HepG2 (cell line): ENCODE measurements around the gene ZFPL1. TPM values are rescaled to one million over a fixed set of nuclear protein-coding genes. Genes with fewer than 3 reads are reported as not detected.
A peak's percentile ranks its signal among the peaks of the same experiment; 100 is the strongest.

Source experiments
- AKNA ChIP-seq: sonication (generic); formaldehyde crosslinking; IDR thresholded peaks from 2 replicates; pipeline ENCODE4 v1.4.0; 2020; ENCODE audit warnings: missing genetic modification reagents, borderline replicate concordance
- ARHGAP35 ChIP-seq: sonication (generic); formaldehyde crosslinking; IDR thresholded peaks from 2 replicates; pipeline ENCODE4 v1.9.0; 2022; ENCODE audit warnings: mild to moderate bottlenecking, inconsistent platforms, moderate library complexity, missing genetic modification reagents, borderline replicate concordance
- BHLHE40 ChIP-seq: IDR thresholded peaks from 2 replicates; pipeline ENCODE4 v1.6.1; 2011; ENCODE audit warnings: low read length, improper control_type of control experiment
- FOSL1 ChIP-seq: sonication (generic); formaldehyde crosslinking; IDR thresholded peaks from 2 replicates; pipeline ENCODE4 v1.9.0; 2021; ENCODE audit warnings: missing genetic modification reagents, borderline replicate concordance
- HOXA7 ChIP-seq: sonication (generic); formaldehyde crosslinking; IDR thresholded peaks from 2 replicates; pipeline ENCODE4 v1.8.1; 2022; ENCODE audit warnings: mild to moderate bottlenecking, missing genetic modification reagents, moderate library complexity
- JDP2 ChIP-seq: sonication (generic); formaldehyde crosslinking; IDR thresholded peaks from 2 replicates; pipeline ENCODE4 v1.8.1; 2022; ENCODE audit warnings: missing genetic modification reagents, borderline replicate concordance
- MBD4 ChIP-seq: IDR thresholded peaks from 2 replicates; pipeline ENCODE4 v1.6.1; 2012; ENCODE audit warnings: low read length, inconsistent platforms, borderline replicate concordance
- MTA1 ChIP-seq: sonication (generic); formaldehyde crosslinking; IDR thresholded peaks from 2 replicates; pipeline ENCODE4 v1.4.0; 2020; ENCODE audit warnings: missing genetic modification reagents, mild to moderate bottlenecking, borderline replicate concordance
- PAXIP1 ChIP-seq: sonication (generic); formaldehyde crosslinking; conservative IDR thresholded peaks from 2 replicates; pipeline ENCODE4 v1.4.0; 2020; ENCODE audit warnings: mild to moderate bottlenecking, missing genetic modification reagents, moderate library complexity
- POLR2AphosphoS5 ChIP-seq: IDR thresholded peaks from 2 replicates; pipeline ENCODE4 v1.6.1; 2012; ENCODE audit warnings: low read depth, low read length
- PTBP1 ChIP-seq: fragments of 200-400 bp; formaldehyde crosslinking; IDR thresholded peaks from 2 replicates; pipeline ENCODE4 v1.6.1; 2018; ENCODE audit warnings: low read length, low read depth; ENCODE audit not compliant: poor library complexity, severe bottlenecking
- SMARCE1 ChIP-seq: fragments of 450-650 bp; IDR thresholded peaks from 2 replicates; pipeline ENCODE4 v1.6.1; 2017; ENCODE audit warnings: borderline replicate concordance
- TBL1XR1 ChIP-seq: fragments of 150-350 bp; IDR thresholded peaks from 2 replicates; pipeline ENCODE4 v1.6.1; 2014; ENCODE audit warnings: borderline replicate concordance, low read length; ENCODE audit not compliant: partially characterized antibody
- ZBTB1 ChIP-seq: sonication (generic); formaldehyde crosslinking; IDR thresholded peaks from 2 replicates; pipeline ENCODE4 v1.4.0; 2020; ENCODE audit warnings: missing genetic modification reagents, borderline replicate concordance
- ZFY ChIP-seq: sonication (generic); formaldehyde crosslinking; IDR thresholded peaks from 2 replicates; pipeline ENCODE4 v1.4.0; 2020; ENCODE audit warnings: missing genetic modification reagents
- ZNF619 ChIP-seq: sonication (generic); formaldehyde crosslinking; IDR thresholded peaks from 2 replicates; pipeline ENCODE4 v1.4.0; 2020; ENCODE audit warnings: mild to moderate bottlenecking, missing genetic modification reagents
- ZNF713 ChIP-seq: sonication (generic); formaldehyde crosslinking; IDR thresholded peaks from 2 replicates; pipeline ENCODE4 v1.4.0; 2020; ENCODE audit warnings: mild to moderate bottlenecking, missing genetic modification reagents
- polyA plus RNA-seq, 8 experiments: library from polyadenylated mRNA; depleted of rRNA in 3 of 8; stranded (reverse) in 7 of 8; unstranded in 1 of 8; fragments of >200 nt; fragmentation: Illumina TruSeq in 4 of 8; extraction: Trizol in 4 of 8; gene quantifications; 2 replicates each; pipeline versions ENCODE4 v1.2.1 to v1.2.3, GENCODE V29; 2011 to 2016; ENCODE audit warnings: low read depth in 4 of 8, missing spikeins in 1 of 8, mixed read lengths in 1 of 8; ENCODE audit not compliant: insufficient read depth in 1 of 8
- total RNA-seq, 5 experiments: library from RNA; depleted of rRNA; stranded (reverse); fragments of >200 nt; fragmentation: Illumina TruSeq; extraction: Trizol; gene quantifications; 2 replicates each; pipeline ENCODE4 v1.2.3, GENCODE V29; 2016; ENCODE audit warnings: low read depth in 1 of 5
- TF ChIP-seq, protein P1 (sequence below): sonication (generic); formaldehyde crosslinking; IDR thresholded peaks from 2 replicates; pipeline ENCODE4 v1.4.0; 2020; ENCODE audit warnings: missing genetic modification reagents

Gene ZFPL1
- total and polyA plus RNA-seq, 2 of the 13 experiments (the other 11 are each of a cell fraction or from before 2014, with no cell fraction given): 32.2 to 56.0 TPM

- TF ChIP-seq PAXIP1 (peak; percentile 61), HOXA7 (CRISPR knock-in tag) (no peak), MTA1 (CRISPR knock-in tag) (0 out of 2 replicates have a peak, but pooled peaks have one; percentile 19), ZFY (CRISPR knock-in tag) (peak; percentile 93), MBD4 (no peak), BHLHE40 (peak; percentile 78), TBL1XR1 (peak; percentile 81), ZNF713 (CRISPR knock-in tag) (no peak), PTBP1 (peak; percentile 64), ZNF619 (CRISPR knock-in tag) (no peak; the same call in 1 of the 2 replicates), JDP2 (CRISPR knock-in tag) (no peak), SMARCE1 (no peak), POLR2AphosphoS5 (peak; percentile 87), ZBTB1 (no peak), ARHGAP35 (CRISPR knock-in tag) (no peak), AKNA (no peak), FOSL1 (CRISPR knock-in tag) (no peak)
- TF ChIP-seq, protein P1, sequence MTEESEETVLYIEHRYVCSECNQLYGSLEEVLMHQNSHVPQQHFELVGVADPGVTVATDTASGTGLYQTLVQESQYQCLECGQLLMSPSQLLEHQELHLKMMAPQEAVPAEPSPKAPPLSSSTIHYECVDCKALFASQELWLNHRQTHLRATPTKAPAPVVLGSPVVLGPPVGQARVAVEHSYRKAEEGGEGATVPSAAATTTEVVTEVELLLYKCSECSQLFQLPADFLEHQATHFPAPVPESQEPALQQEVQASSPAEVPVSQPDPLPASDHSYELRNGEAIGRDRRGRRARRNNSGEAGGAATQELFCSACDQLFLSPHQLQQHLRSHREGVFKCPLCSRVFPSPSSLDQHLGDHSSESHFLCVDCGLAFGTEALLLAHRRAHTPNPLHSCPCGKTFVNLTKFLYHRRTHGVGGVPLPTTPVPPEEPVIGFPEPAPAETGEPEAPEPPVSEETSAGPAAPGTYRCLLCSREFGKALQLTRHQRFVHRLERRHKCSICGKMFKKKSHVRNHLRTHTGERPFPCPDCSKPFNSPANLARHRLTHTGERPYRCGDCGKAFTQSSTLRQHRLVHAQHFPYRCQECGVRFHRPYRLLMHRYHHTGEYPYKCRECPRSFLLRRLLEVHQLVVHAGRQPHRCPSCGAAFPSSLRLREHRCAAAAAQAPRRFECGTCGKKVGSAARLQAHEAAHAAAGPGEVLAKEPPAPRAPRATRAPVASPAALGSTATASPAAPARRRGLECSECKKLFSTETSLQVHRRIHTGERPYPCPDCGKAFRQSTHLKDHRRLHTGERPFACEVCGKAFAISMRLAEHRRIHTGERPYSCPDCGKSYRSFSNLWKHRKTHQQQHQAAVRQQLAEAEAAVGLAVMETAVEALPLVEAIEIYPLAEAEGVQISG (CRISPR knock-in tag): peak; percentile 96
Observed at GRCh38 chr11:65095974-65096806, 12.2 kb downstream of the ZFPL1 start, which contains the start of gene VPS51 (continued).
